Esophagus squamous epithelium (tissue), 4 donors: ENCODE results near the gene PGBD1.

Experiments used
- POLR2A ChIP-seq, 4 donors: fragments of 450-650 bp; IDR thresholded peaks; one replicate each; pipeline ENCODE4 v1.6.1; 2017; ENCODE audit warnings: antibody characterized with exemption in 4 of 4, mild to moderate bottlenecking in 4 of 4, moderate library complexity in 3 of 4
- TF ChIP-seq, protein P1 (sequence below), 6 experiments: fragments of 450-650 bp in 4 of 6; fragments of 200-600 bp in 2 of 6; sonication (generic) in 2 of 6; IDR thresholded peaks; one replicate each; pipeline ENCODE4 v1.5.1; 2016 to 2019; ENCODE audit warnings: antibody characterized with exemption in 6 of 6, mild to moderate bottlenecking in 4 of 6, moderate library complexity in 4 of 6

DNA sequence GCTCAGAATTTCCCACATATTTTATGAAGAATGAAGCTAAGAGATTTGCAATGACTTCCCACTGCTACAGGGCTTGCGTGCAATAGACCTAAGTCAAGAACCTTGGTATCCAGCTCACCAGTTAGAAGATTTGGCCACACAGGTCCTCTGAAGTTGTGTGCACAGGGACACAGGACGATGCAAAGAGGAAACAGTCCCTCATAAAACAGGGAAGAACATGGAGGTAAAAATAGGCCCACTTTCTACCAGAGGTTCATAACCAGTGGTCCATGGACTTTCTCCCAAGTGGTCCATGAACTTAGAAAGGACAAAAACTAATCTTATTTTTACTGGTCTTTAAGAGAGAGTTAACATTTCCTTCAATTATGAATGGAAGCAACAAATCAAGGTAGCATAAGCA, 30.6 kb upstream of the PGBD1 start:
- TF ChIP-seq, protein P1, sequence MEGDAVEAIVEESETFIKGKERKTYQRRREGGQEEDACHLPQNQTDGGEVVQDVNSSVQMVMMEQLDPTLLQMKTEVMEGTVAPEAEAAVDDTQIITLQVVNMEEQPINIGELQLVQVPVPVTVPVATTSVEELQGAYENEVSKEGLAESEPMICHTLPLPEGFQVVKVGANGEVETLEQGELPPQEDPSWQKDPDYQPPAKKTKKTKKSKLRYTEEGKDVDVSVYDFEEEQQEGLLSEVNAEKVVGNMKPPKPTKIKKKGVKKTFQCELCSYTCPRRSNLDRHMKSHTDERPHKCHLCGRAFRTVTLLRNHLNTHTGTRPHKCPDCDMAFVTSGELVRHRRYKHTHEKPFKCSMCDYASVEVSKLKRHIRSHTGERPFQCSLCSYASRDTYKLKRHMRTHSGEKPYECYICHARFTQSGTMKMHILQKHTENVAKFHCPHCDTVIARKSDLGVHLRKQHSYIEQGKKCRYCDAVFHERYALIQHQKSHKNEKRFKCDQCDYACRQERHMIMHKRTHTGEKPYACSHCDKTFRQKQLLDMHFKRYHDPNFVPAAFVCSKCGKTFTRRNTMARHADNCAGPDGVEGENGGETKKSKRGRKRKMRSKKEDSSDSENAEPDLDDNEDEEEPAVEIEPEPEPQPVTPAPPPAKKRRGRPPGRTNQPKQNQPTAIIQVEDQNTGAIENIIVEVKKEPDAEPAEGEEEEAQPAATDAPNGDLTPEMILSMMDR (IDR thresholded peaks at IDR 0.05) = no peak
- no peak for TF ChIP-seq POLR2A (IDR thresholded peaks at IDR 0.05)
